Body of pancreas (tissue), 4 donors: Measurements from ENCODE around the gene TFDP2. TPM values are rescaled to one million over a fixed set of nuclear protein-coding genes. Genes with fewer than 3 reads are reported as not detected.

ENCODE experiments used
- ATAC-seq: fragments of 150-250 bp; one replicate; pipeline ENCODE4 v1.9.1; 2016
- DNase-seq, 4 donors: peaks; one replicate each; pipeline ENCODE4 v3.0.0-alpha.2; 2019
- H3K27ac ChIP-seq, 4 donors: fragments of 200-600 bp; sonication (generic); 1 replicate in 3 of 4; 2 replicates in 1 of 4; pipeline versions ENCODE4 v1.5.1 to v1.6.1; 2016 to 2019; ENCODE audit warnings: mild to moderate bottlenecking in 1 of 4, mixed read lengths in 1 of 4, moderate library complexity in 1 of 4
- H3K27me3 ChIP-seq, 2 donors: fragments of 200-600 bp; sonication (generic); one replicate each; pipeline ENCODE4 v1.6.0; 2016; ENCODE audit warnings: mild to moderate bottlenecking in 1 of 2
- H3K36me3 ChIP-seq, 2 donors: fragments of 200-600 bp; sonication (generic); replicated peaks in 1 of 2; 2 replicates each; pipeline ENCODE4 v1.5.1; 2016; ENCODE audit warnings: low read depth in 2 of 2; ENCODE audit not compliant: insufficient read depth in 1 of 2
- H3K4me1 ChIP-seq: fragments of 200-600 bp; sonication (generic); one replicate; pipeline ENCODE4 v1.6.0; 2016
- H3K4me3 ChIP-seq, 2 donors: fragments of 200-600 bp; sonication (generic); 1 replicate in 1 of 2; 2 replicates in 1 of 2; pipeline ENCODE4 v1.5.1; 2016 to 2019
- H3K9me3 ChIP-seq, 3 donors: fragments of 200-600 bp; sonication (generic); 1 replicate in 2 of 3; 2 replicates in 1 of 3; pipeline ENCODE4 v1.5.1; 2016
- POLR2A ChIP-seq, 3 donors: fragments of 450-650 bp; IDR thresholded peaks; one replicate each; pipeline ENCODE4 v1.6.1; 2016; ENCODE audit warnings: antibody characterized with exemption in 3 of 3, mild to moderate bottlenecking in 2 of 3
- WGBS, 2 donors: methylation state at CpG; one replicate each; pipeline ENCODE4 v1.1.5; 2017; 5-methylcytosine and 5-hydroxymethylcytosine counted together
- intact Hi-C: fragments of 100-400 bp; cut with DNase I; formaldehyde crosslinking; loops from one replicate; pipeline ENCODE4 v1.15.1; 2023
- total RNA-seq, 2 donors: library from RNA; depleted of rRNA; stranded (reverse); fragments of >200 nt; gene quantifications; one replicate each; pipeline ENCODE4 v1.1.0, GENCODE V29; 2016
- TF ChIP-seq, protein P1 (sequence below), 7 experiments: fragments of 450-650 bp in 4 of 7; fragments of 200-600 bp in 3 of 7; sonication (generic) in 3 of 7; IDR thresholded peaks; one replicate each; pipeline ENCODE4 v1.5.1; 2016 to 2019; ENCODE audit warnings: antibody characterized with exemption in 7 of 7

Gene TFDP2
- total RNA-seq, 2 donors from 2014 or later, result 8.9 to 21.5 TPM

DNA sequence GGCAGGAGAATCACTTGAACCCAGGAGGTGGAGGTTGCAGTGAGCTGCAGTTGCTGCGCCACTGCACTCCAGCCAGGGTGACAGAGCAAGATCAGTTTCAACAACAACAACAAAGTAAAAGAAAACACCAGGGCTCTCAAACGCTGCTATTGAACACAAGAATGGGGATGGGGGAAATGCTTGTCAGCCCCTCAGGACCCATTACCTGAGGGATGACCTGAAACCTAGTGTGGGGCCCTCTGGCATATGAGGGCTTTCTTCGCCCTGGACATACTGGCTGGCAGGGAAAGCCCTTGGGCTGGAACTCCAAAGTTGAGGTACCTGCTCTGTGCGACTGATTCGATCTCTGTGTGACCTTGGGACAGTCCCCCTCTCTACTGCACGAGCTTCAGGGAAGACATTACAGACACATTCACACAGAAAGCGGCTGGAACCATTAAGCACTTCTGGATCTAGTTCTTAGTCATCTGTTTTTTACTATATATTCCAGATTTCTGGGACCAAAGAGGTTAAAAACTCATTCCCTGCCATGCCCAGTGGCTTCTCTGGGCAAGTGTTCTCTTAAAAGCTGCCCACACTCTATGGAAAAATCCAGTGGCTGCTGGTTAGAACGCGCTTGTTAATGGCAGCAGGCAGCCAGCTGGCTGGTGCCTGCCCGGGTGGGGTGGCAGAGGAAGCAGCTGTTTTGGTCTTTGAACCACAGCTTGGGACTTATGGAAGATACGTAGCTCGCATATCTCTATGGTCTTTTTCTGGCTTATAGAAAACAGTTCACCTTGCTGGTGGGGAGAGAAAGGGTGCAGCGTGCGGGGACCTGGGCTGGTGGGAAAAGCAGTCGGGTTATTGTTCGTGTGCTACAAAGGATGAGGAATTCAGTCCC lies 215.7 kb downstream of the TFDP2 start:
- no peak for ATAC-seq
- TF ChIP-seq, protein P1, sequence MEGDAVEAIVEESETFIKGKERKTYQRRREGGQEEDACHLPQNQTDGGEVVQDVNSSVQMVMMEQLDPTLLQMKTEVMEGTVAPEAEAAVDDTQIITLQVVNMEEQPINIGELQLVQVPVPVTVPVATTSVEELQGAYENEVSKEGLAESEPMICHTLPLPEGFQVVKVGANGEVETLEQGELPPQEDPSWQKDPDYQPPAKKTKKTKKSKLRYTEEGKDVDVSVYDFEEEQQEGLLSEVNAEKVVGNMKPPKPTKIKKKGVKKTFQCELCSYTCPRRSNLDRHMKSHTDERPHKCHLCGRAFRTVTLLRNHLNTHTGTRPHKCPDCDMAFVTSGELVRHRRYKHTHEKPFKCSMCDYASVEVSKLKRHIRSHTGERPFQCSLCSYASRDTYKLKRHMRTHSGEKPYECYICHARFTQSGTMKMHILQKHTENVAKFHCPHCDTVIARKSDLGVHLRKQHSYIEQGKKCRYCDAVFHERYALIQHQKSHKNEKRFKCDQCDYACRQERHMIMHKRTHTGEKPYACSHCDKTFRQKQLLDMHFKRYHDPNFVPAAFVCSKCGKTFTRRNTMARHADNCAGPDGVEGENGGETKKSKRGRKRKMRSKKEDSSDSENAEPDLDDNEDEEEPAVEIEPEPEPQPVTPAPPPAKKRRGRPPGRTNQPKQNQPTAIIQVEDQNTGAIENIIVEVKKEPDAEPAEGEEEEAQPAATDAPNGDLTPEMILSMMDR (IDR thresholded peaks at IDR 0.05), result no peak
- no peak for TF ChIP-seq POLR2A (IDR thresholded peaks at IDR 0.05)
- DNase-seq, result no peak
- no peaks in the 10 kb centered on the region for H3K36me3 ChIP-seq
- H3K27ac ChIP-seq, result no peak overlapping the region
- WGBS, 2 donors, result 80 to 83% methylated on average over 15 to 16 of the region's 16 CpGs
- H3K27me3 ChIP-seq, result no peaks in the 10 kb centered on the region
- H3K4me3 ChIP-seq, result no peak overlapping the region
- intact Hi-C loops, result no loop called here
- H3K4me1 ChIP-seq, result no peaks in the 10 kb centered on the region
- no peaks in the 10 kb centered on the region for H3K9me3 ChIP-seq

DNA sequence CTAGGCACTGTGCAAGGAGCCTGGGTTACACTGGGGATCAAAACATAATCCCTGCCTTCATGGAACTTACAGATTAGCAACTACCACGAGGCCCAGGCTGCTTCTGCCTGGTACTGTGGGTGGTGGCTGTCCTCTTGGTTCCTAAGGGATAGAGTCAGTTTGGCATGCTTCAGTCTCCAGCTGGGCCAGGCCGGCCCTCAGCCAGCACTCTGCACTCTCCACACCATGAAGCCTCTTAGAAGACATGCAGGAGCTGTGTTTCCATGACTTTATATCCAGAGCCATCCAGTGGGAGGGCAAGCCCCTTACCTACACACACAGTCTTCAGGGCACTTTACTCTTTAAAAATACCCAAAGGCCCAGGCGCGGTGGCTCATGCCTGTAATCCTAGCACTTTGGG lies 218.5 kb downstream of the TFDP2 start:
- DNase-seq (no peak), ATAC-seq (no peak)
- 87 to 93% methylated on average over 3 to 4 of the region's 4 CpGs for WGBS, 2 donors
- H3K27ac ChIP-seq, result no peak overlapping the region
- H3K4me3 ChIP-seq, result no peak overlapping the region
- no peaks in the 10 kb centered on the region for H3K36me3 ChIP-seq
- H3K4me1 ChIP-seq, result no peaks in the 10 kb centered on the region
- TF ChIP-seq POLR2A (IDR thresholded peaks at IDR 0.05), result no peak
- TF ChIP-seq, protein P1 (IDR thresholded peaks at IDR 0.05), result no peak
- no peaks in the 10 kb centered on the region for H3K27me3 ChIP-seq
- intact Hi-C loops, result no loop called here
- no peaks in the 10 kb centered on the region for H3K9me3 ChIP-seq

DNA sequence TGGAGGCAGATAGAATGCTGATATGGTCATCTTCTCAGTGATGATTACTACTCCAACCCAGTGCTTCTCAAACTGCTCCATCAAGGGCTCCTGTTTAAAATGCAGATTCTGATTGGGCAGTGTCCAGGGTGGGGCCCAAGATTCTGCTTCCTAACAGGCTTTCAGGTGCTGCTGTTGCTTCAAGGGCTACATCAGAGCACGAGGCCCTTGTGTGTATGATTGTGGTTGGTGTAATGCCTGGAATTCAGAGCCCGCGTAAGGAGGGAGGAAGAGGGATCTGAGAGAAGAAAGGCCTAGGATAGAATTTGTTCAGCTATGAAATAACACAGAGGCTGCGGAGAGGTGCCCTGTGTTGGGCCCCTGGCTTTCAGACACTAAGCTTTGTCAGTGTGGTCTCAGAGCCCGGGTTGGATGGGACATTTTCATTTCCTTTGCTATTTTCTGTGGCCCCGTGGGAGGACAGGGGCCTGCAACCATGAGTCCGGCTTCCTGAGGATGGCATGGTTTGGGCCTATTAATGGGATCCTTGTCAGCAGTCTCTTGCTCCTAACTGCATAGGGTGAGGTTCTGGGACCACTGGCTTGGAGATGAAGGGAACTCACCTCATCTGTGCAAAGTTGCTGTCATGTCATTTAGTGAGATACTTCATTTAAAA lies 219.9 kb downstream of the TFDP2 start:
- ATAC-seq, result no peak
- Histone ChIP-seq H3K27ac (no peak overlapping the region), H3K27me3 (no peaks in the 10 kb centered on the region), H3K36me3 (no peaks in the 10 kb centered on the region), H3K9me3 (no peaks in the 10 kb centered on the region), H3K4me1 (no peaks in the 10 kb centered on the region), H3K4me3 (no peak overlapping the region)
- 86 to 91% methylated on average over 7 of the region's 7 CpGs for WGBS, 2 donors
- intact Hi-C loops, result no loop called here
- TF ChIP-seq, protein P1 (IDR thresholded peaks at IDR 0.05), result no peak
- TF ChIP-seq POLR2A (IDR thresholded peaks at IDR 0.05), result no peak
- no peak for DNase-seq

DNA sequence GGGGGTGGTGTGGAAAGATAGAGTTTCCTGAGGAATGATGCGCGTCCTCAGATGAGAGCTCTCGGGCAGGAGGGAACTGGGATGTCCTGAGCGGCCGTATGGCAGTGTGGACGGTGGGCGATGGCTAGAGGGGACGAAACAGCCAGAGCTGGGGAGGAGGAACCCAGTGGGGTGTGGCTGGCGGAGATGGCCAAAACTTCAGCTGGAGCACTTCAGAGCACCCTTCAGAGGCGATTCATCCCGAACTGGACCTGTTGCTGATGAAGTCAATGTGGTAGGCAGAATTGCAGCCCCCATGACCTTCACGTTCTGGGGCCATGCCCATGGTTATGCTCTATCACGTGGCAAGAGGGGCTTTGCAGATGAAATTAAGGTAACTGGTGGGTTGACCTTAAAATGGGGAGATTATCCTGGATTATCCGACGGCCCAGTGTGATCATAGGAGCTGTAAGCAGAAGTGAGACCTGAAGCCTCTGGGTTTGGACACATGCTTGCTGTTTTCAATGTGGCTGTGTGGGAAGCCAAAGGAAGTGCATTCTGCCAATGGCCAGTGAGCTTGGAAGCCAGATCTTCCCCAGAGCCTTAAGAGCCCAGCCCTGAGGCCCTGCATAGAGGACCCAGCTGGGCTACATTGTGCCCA lies 220.6 kb downstream of the TFDP2 start:
- TF ChIP-seq POLR2A (IDR thresholded peaks at IDR 0.05), result no peak
- TF ChIP-seq, protein P1 (IDR thresholded peaks at IDR 0.05), result no peak
- Histone ChIP-seq H3K36me3 (no peaks in the 10 kb centered on the region), H3K27me3 (no peaks in the 10 kb centered on the region), H3K4me3 (no peak overlapping the region), H3K9me3 (no peaks in the 10 kb centered on the region), H3K27ac (no peak overlapping the region), H3K4me1 (no peaks in the 10 kb centered on the region)
- ATAC-seq (no peak), DNase-seq (no peak)
- intact Hi-C loops, result no loop called here
- 92% methylated on average over 15 of the region's 15 CpGs for WGBS, 2 donors
